GM12872 (cell line): ENCODE measurements around the gene CRYGB.
"Not testable (repeated sequence)": the region's sequence is repeated elsewhere in the genome, so short reads cannot be mapped to it uniquely, and the experiment has no call there.

Experiments
- TF ChIP-seq, protein P1 (sequence below): IDR thresholded peaks from 3 replicates; pipeline ENCODE4 v1.5.1; 2011; ENCODE audit warnings: low read depth, mild to moderate bottlenecking, low read length, moderate library complexity; ENCODE audit not compliant: insufficient read depth

Gene CRYGB

DNA sequence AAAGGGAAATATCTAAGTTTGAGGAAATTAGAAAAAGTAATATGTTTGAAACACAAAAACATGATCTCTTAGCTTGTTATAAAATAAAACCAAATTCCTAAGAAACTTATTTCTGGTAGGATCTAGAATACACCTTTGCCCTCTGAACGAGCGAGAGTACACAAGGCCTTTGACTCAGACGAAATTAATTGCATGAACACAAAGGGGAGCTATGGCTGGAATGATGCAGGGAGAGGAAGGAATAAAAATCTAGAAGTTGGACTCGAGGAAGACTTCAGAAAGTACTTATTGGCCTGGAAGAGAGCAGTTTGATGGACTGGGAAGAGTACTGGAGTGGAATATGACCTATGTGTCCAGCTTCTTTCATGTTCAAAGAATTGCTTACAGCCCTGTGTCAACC, 20.7 kb downstream of the CRYGB start:
- TF ChIP-seq, protein P1, sequence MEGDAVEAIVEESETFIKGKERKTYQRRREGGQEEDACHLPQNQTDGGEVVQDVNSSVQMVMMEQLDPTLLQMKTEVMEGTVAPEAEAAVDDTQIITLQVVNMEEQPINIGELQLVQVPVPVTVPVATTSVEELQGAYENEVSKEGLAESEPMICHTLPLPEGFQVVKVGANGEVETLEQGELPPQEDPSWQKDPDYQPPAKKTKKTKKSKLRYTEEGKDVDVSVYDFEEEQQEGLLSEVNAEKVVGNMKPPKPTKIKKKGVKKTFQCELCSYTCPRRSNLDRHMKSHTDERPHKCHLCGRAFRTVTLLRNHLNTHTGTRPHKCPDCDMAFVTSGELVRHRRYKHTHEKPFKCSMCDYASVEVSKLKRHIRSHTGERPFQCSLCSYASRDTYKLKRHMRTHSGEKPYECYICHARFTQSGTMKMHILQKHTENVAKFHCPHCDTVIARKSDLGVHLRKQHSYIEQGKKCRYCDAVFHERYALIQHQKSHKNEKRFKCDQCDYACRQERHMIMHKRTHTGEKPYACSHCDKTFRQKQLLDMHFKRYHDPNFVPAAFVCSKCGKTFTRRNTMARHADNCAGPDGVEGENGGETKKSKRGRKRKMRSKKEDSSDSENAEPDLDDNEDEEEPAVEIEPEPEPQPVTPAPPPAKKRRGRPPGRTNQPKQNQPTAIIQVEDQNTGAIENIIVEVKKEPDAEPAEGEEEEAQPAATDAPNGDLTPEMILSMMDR, result no peak

DNA sequence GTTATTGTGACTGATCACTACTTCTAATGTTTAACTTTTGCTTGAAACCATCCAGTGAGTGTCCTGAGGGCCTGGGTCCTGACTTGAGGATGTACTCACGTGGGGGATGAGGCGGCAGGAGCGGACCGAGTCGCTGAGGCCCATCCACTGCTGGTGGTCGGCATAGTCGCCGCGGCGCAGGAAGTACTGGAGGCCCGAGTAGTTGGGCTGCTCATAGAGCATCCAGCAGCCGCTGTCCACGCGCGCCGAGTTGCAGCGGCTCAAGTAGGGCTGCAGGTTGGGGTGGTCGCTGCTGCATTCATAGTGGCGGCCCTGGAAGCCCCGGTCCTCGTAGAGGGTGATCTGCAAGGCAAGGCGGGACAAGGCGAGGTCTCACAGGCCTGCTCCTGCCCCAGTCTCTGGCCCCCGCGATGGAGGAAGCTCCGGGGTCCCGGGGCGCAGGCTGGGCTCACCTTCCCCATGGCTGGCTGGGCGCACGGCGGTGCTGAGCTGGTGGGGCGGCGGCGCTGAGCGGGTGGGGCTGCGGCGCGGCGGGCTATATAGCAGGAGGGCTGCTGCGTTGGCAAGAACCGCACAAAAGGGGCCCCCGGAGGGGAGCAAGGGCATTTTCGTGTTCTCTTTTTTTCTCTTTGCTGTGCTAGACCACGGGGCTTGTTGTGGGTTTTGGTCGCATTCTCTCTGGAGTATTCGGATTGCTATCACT, 21.8 kb downstream of the CRYGB start, which contains the start of gene CRYGD:
Gene CRYGD, minus strand, starts transcription at position 512 of the 703 bp plus-strand sequence. Its CDS starts 51 bp downstream, at position 461.
- TF ChIP-seq, protein P1, result not testable (repeated sequence)

DNA sequence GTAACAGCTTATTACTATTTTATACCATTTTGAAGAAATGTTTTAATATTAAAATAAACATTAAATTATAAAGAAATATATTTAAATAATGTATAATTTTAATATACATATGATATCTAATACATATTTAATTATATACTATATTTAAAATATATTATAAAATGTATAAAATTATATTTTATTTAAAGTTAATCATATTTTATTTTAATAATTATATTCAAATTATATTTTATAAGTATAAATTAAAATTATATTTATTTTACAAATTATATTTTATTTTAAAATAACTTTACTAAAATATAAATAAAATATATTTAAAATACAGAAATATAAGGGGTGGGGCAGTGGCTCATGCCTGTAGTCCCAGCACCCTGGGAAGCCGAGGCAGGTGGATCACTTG, 23.7 kb downstream of the CRYGB start:
- TF ChIP-seq, protein P1, result no peak

DNA sequence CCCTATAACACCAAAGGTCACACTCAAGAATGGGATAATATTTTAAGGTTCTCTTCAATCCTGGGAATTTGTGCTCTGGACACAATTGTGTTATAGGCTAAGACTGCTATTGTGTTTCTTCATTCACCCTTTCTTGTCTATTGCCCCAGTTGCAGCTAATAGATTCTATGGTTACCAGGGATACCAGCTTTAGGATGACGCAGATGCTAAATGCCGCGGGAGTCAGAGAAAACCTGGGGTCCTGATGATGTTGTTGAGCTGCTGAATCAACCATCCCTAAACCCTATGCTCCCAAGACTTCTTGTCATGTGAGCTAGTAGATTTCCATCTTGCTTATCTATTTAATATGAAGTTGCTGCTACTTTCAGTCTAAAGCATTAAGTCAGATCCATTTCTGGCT, 27.0 kb downstream of the CRYGB start:
- TF ChIP-seq, protein P1, result no peak

DNA sequence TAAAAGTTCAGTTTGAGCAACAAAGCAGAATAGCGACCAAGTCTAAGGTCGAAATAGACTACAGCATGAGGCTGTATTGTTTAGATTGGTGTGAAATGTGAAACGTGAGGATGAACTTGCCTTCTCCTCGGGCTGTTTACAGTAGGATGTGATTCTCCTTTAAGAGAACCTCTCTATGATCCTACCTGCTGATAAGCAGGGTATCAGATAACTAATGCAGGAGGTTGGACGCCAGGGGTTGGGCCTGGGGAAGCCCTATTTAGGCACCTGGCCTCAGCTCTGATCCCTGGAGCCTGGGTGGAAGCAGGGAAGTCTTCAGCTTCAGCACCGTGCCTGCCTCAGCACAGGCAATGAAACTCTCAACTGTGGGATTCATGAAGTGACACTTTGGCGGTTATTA, 33.0 kb downstream of the CRYGB start:
- TF ChIP-seq, protein P1, result no peak

DNA sequence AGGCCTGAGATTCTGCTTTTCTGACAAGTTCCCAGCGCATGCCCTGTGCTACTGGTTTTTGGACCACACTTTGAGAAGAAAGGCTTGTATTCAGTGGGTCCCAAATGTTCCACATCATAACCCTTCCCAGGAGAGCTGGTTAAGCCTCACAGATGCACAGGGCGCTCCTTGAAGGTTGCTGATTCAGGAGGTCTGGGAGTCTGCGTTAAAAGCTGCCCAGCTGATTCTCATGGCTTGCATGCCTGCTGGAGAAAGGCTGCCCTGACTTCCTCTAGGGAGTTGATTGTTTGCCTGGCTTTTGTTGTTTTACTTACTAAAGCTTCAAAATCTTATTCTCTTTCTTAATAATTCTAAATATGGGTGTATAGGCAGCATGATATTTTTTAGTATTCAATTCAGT, 42.3 kb downstream of the CRYGB start:
- TF ChIP-seq, protein P1, result no peak

DNA sequence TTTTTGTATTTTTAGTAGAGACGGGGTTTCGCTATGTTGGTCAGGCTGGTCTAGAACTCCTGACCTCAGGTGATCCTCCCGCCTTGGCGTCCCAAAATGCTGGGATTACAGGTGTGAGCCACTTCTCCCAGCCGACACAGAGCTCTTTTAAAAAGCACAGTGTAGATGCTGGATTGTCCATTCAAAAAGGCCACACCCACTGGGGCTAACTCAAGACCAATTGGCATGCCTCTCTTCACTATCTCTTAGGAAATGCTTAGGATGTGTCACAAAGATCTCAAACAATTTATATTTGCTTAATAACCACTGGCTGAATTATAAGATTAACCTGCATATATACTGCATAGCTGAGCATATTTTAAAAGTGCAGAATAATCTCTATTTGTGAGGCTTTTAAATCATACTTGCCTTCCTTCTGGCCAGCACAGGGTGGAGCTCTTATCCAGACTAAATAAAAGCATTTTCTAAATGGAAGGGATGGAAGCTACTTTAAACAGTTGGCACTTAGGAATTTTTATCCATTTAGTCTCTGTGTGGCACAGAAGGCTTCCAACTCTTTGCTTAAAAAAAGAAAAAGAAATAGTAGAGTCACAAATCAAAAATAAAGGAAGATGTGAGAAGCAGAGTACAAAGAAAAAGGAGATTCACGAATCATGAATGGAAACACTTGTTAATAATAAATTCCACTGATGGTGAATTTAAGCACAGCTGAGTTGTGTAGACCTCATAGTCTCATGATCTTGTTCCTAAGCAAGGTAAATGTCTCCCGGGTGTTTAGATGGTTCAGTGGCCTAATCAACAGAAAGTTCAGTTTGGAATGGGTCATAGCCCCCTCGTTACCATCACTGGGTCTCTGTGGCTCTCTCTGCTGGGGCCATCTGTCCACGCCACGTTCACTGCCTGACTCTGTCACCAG, 44.0 kb downstream of the CRYGB start:
- TF ChIP-seq, protein P1, result no peak
